HG02610 (cell line): ENCODE measurements around the gene GNB5.
"Not testable (repeated sequence)": the region's sequence is repeated elsewhere in the genome, so short reads cannot be mapped to it uniquely, and the experiment has no call there.

Source experiments
- ATAC-seq: cut with Tn5 transposase; IDR thresholded peaks from one replicate; pipeline ENCODE4 v1.9.1; 2021; ENCODE audit warnings: mild to moderate bottlenecking, moderate library complexity; ENCODE audit not compliant: unreplicated experiment

The GNB5 gene

DNA sequence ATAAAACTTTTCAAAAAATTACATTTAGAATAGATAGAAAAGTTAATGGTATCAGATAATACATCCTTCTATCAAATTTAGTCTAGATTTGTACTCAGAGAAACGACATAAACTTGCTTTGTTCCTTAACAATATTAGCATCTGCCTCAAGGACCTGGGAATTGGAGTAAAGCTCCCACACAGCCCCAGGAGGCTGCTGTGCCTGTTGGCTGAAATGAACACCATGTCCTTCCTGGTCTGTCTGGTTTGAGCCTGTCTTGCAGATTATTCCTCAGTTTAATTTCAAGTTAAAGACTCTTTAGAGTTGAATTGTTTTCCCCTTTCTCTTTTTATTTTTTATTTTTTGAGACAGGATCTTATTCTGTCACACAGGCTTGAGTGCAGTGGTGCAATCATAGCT is 19.4 kb downstream of the GNB5 start:
- ATAC-seq = no peak

GRCh38 chr15:52171386-52171785 is 19.8 kb downstream of the GNB5 start:
- ATAC-seq = no peak

GRCh38 chr15:52170199-52170598 is 21.0 kb downstream of the GNB5 start:
- not testable (repeated sequence) for ATAC-seq

- not testable (repeated sequence) for ATAC-seq
Observed at GRCh38 chr15:52165494-52166131, 25.6 kb downstream of the GNB5 start.

DNA sequence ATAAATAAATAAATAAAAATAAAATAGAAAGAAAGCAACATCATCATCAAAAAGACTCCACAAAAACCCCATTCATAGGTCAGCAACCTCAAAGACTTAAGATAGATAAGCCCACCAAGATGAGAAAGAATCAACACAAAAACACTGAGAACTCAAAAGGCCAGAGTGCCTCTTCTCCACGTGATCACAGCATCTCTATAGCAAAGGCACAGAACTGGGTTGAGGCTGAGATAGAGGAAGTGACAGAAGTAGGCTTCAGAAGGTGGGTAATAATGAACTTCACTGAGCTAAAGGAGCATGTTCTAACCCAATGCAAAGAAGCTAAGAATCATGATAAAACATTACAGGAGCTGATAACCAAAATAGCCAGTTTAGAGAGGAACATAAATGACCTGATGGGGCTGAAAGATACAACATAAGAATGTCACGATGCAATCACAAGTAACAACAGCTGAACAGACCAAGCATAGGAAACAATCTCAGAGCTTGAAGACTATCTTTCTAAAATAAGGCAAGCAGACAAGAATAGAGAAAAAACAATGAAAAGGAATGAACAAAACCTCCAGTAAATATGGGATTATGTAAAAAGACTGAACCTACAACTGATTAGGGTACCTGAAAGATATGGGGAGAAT is 26.4 kb downstream of the GNB5 start:
- no peak for ATAC-seq

- no peak for ATAC-seq
Observed at GRCh38 chr15:52163321-52164190, 27.6 kb downstream of the GNB5 start.

DNA sequence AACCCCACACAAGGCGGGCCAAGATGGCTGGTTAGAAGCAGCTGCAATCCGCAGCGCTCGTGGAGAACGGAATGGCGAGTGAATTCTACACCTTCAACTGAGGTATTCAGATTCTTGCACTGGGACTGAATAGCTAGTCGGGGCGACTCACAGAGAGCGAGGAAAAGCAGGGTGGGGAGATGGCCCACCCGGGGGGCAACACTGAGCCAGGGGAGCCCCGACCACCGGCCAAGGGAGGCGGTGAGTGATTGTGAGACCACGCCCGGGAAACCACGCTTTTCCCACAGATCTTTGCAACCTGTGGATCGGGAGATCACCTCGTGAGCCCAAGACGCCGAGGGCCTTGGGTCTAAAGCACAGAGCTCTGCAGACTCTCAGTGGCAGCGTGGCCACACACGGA is 28.3 kb downstream of the GNB5 start:
- no peak for ATAC-seq

- no peak for ATAC-seq
Observed at GRCh38 chr15:52162260-52162659, 28.9 kb downstream of the GNB5 start.

DNA sequence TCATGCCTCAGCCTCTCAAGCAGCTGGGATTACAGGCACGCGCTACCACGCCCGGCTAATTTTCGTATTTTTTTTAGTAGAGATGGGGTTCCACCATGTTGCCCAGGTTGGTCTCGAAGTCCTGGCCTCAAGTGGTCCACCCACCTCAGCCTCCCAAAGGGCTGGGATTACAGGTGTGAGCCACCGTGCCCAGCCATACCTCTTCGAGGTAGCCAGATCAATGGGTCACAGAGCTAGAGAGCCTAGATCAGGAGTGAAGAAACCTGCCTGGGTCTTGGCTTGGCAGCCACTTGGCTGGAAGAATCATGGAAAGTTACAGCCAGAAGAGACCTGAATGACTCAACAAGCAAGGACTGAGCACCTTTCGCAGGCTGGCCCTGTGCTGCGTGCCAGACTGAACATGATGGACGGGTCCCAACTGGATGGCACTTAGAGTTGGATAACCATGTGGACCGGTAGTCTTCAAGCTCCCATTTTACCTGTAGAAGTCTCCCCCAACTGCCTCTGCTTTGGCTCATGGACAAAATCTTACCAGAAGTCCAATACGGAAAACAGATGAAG is 29.7 kb downstream of the GNB5 start:
- ATAC-seq = no peak

DNA sequence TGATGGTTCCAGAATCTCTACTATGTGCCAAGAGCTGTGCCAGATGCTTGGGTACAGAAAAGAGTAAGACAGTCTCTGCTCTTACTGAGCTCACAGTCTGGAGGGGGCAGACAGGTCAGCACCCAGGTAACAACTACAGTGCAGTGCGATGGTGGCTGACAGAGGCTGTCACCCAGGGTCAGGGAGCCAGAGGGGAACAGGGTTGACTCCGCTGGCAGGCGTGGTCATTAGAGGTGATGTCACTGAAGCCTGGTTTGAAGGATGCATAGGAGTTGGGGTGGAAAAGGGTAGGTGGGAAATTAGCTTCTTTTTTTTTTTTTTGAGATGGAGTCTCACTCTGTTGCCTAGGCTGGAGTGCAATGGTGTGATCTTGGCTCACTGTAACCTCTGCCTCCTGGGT is 31.5 kb downstream of the GNB5 start:
- no peak for ATAC-seq

DNA sequence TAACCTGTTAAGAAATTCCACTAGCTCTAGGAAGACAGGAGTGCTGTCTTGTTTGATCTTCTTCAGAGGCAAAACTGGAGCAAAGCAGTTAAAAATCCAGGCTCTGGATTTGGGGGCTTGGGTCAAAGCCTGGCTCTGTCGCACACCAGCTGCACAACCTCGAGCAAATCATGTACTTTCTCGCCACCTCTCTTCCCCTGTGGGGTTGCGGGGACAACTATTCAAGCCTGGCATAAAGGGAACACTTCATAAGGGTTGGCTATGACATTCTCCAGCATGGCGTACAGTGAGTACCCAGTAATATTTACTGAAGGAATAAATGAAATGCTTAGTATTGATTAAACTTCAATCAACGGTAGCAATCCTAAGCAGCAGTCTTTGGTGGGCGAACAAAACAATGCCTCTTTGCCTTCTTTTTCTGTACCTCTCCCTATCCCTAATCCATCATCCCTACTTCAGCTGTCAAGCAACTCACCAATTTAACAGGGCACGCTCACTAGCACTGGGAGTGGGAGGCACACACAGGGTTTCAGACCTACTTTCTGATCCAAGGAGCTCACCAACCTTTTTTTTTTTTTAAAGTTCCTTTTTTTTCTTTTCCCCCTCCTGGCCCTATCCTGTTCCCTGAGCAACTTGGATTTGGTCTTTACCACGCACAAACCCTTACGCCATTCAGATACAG is 33.0 kb downstream of the GNB5 start:
- no peak for ATAC-seq

GRCh38 chr15:52155878-52156277 is 35.3 kb downstream of the GNB5 start:
- no peak for ATAC-seq

DNA sequence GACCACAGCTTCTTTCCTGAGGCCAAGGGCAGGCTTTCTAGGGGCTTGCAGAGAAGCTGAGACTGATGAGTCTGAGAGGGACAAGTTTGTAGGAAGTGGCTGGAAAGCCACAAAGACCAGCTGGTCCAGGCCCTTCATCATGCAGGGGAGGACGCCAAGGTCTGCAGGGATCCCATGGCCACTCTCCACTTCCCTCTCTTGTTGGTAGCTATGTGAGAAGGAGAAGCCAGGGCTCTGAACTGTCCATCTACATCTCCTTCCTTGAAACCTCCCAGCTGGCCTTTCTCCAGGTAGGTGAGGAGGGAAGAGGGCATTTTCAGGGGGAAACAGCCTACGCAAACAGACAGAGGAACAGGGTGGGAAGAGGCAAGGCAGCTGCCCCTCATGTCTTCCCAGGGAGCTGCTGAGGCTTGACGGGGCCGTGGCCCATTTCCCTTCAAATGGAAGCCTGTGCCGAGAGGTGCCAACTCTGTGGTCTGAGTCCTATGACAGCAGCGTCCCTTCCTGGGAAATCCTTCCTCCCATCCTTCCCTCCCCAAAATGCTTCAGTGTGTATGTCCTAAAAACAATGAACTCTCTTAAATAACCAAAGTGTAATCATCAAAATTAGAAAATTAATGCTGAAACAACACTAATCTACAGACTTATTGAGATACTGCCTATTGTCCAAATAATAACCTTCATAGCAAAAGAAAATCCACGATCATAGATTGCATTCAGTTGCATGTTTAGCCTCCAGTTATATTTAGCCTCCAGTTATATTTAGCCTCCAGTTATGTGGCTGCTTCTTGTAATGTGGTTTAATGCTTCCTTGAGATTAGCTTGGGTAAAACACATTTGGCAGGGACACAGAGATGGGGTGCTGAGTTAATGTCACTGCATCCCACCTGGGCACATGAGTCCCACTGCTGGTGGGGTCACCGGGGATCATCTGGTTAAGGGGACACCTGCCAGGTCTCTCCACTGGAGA is 36.0 kb downstream of the GNB5 start:
- no peak for ATAC-seq

- no peak for ATAC-seq
Observed at GRCh38 chr15:52153900-52154895, 37.0 kb downstream of the GNB5 start.

DNA sequence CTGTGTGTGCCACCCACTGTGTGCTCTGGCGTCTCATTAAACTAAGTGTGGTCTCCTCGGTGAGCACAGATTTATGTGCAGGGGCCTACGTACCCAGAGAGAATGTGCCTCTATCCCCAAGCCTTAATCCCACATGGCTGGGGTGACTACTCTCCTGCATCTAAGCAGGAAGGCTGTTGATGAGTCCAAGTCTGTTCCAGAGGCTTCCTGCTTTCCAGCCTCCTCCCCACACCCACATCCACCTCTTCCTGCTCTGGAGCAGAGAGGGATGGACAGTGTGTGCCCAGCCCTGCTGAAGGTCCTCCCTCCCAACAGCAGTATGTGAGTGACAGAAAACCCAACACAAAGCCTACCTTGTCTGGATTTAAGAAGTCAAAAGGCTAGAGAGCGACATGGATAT is 39.8 kb downstream of the GNB5 start:
- ATAC-seq = no peak

GRCh38 chr15:52150871-52151270 is 40.3 kb downstream of the GNB5 start:
- no peak for ATAC-seq

- no peak for ATAC-seq
Observed at GRCh38 chr15:52150043-52150825, 41.0 kb downstream of the GNB5 start.

GRCh38 chr15:52148403-52148802 is 42.8 kb downstream of the GNB5 start:
- no peak for ATAC-seq
